HepG2 (cell line): ENCODE data around the gene APC2. TPM values are rescaled to one million over a fixed set of nuclear protein-coding genes. Genes with fewer than 3 reads are reported as not detected.

Experiments used
- ARHGAP35 ChIP-seq: sonication (generic); formaldehyde crosslinking; IDR thresholded peaks from 2 replicates; pipeline ENCODE4 v1.9.0; 2022; ENCODE audit warnings: mild to moderate bottlenecking, inconsistent platforms, moderate library complexity, missing genetic modification reagents, borderline replicate concordance
- ARNT2 ChIP-seq: sonication (generic); formaldehyde crosslinking; IDR thresholded peaks from 2 replicates; pipeline ENCODE4 v1.8.0; 2022; ENCODE audit warnings: mild to moderate bottlenecking, low read depth, missing genetic modification reagents, moderate library complexity
- BRD4 ChIP-seq: sonication (generic); formaldehyde crosslinking; IDR thresholded peaks from 2 replicates; pipeline ENCODE4 v1.4.0; 2020; ENCODE audit warnings: missing genetic modification reagents
- CBX2 ChIP-seq, 2 experiments: fragments of 200-600 bp in 1 of 2; sonication (generic); formaldehyde crosslinking in 1 of 2; IDR thresholded peaks; 2 replicates each; pipeline versions ENCODE4 v1.7.0 to v1.8.1; 2018 to 2022; ENCODE audit warnings: low read depth in 2 of 2, low read length in 1 of 2, mild to moderate bottlenecking in 1 of 2, missing genetic modification reagents in 1 of 2
- CHD4 ChIP-seq: fragments of 200-600 bp; sonication (generic); IDR thresholded peaks from 2 replicates; pipeline ENCODE4 v1.7.0; 2017; ENCODE audit warnings: mild to moderate bottlenecking, low read length, borderline replicate concordance
- DNMT1 ChIP-seq: sonication (generic); formaldehyde crosslinking; IDR thresholded peaks from 2 replicates; pipeline ENCODE4 v1.5.1; 2020; ENCODE audit warnings: mild to moderate bottlenecking, missing genetic modification reagents
- FOXO1 ChIP-seq: sonication (generic); formaldehyde crosslinking; IDR thresholded peaks from 2 replicates; pipeline ENCODE4 v1.4.0; 2020; ENCODE audit warnings: missing genetic modification reagents
- GABPB1 ChIP-seq: IDR thresholded peaks from 2 replicates; pipeline ENCODE4 v1.6.1; 2016; ENCODE audit warnings: mild to moderate bottlenecking, missing genetic modification reagents, moderate library complexity, missing compliant biosample characterization
- GPN1 ChIP-seq: sonication (generic); formaldehyde crosslinking; IDR thresholded peaks from 2 replicates; pipeline ENCODE4 v1.5.1; 2020; ENCODE audit warnings: missing genetic modification reagents, borderline replicate concordance
- POLR2AphosphoS2 ChIP-seq: IDR thresholded peaks from 2 replicates; pipeline ENCODE4 v1.6.1; 2011; ENCODE audit warnings: low read depth, low read length, improper control_type of control experiment
- SIN3B ChIP-seq: fragments of 150-350 bp; IDR thresholded peaks from 2 replicates; pipeline ENCODE4 v1.6.1; 2014; ENCODE audit warnings: low read length
- THRA ChIP-seq: sonication (generic); formaldehyde crosslinking; IDR thresholded peaks from 2 replicates; pipeline ENCODE4 v1.4.0; 2020; ENCODE audit warnings: missing genetic modification reagents, borderline replicate concordance
- WIZ ChIP-seq: sonication (generic); formaldehyde crosslinking; IDR thresholded peaks from 2 replicates; pipeline ENCODE4 v1.5.1; 2020; ENCODE audit warnings: mild to moderate bottlenecking, missing genetic modification reagents
- YY1 ChIP-seq: IDR thresholded peaks from 2 replicates; pipeline ENCODE4 v1.6.1; 2011; ENCODE audit warnings: low read length, low read depth, moderate library complexity, mild to moderate bottlenecking; ENCODE audit not compliant: insufficient read depth, insufficient replicate concordance
- ZBTB34 ChIP-seq: sonication (generic); formaldehyde crosslinking; IDR thresholded peaks from 2 replicates; pipeline ENCODE4 v1.8.0; 2022; ENCODE audit warnings: mild to moderate bottlenecking, missing genetic modification reagents
- ZFP37 ChIP-seq: sonication (generic); formaldehyde crosslinking; IDR thresholded peaks from 2 replicates; pipeline ENCODE4 v1.4.0; 2020; ENCODE audit warnings: missing genetic modification reagents, borderline replicate concordance
- ZNF160 ChIP-seq: sonication (generic); formaldehyde crosslinking; IDR thresholded peaks from 2 replicates; pipeline ENCODE4 v1.8.0; 2022; ENCODE audit warnings: mild to moderate bottlenecking, inconsistent platforms, missing genetic modification reagents
- ZNF20 ChIP-seq: sonication (generic); formaldehyde crosslinking; IDR thresholded peaks from 2 replicates; pipeline ENCODE4 v1.4.0; 2020; ENCODE audit warnings: mild to moderate bottlenecking, moderate library complexity, missing genetic modification reagents
- ZNF34 ChIP-seq: sonication (generic); formaldehyde crosslinking; IDR thresholded peaks from 2 replicates; pipeline ENCODE4 v1.4.0; 2020; ENCODE audit warnings: mild to moderate bottlenecking, missing genetic modification reagents, borderline replicate concordance
- ZNF614 ChIP-seq: IDR thresholded peaks from 2 replicates; pipeline ENCODE4 v1.6.1; 2018; ENCODE audit warnings: missing biosample characterization, missing genetic modification reagents, inconsistent platforms, borderline replicate concordance
- ZNF691 ChIP-seq: sonication (generic); formaldehyde crosslinking; IDR thresholded peaks from 2 replicates; pipeline ENCODE4 v1.4.0; 2020; ENCODE audit warnings: missing genetic modification reagents, low read depth, mild to moderate bottlenecking, borderline replicate concordance
- polyA plus RNA-seq, 8 experiments: library from polyadenylated mRNA; depleted of rRNA in 3 of 8; stranded (reverse) in 7 of 8; unstranded in 1 of 8; fragments of >200 nt; fragmentation: Illumina TruSeq in 4 of 8; extraction: Trizol in 4 of 8; gene quantifications; 2 replicates each; pipeline versions ENCODE4 v1.2.1 to v1.2.3, GENCODE V29; 2011 to 2016; ENCODE audit warnings: low read depth in 4 of 8, missing spikeins in 1 of 8, mixed read lengths in 1 of 8; ENCODE audit not compliant: insufficient read depth in 1 of 8
- total RNA-seq, 5 experiments: library from RNA; depleted of rRNA; stranded (reverse); fragments of >200 nt; fragmentation: Illumina TruSeq; extraction: Trizol; gene quantifications; 2 replicates each; pipeline ENCODE4 v1.2.3, GENCODE V29; 2016; ENCODE audit warnings: low read depth in 1 of 5
- TF ChIP-seq, protein P1 (sequence below): sonication (generic); formaldehyde crosslinking; IDR thresholded peaks from 2 replicates; pipeline ENCODE4 v1.4.0; 2020; ENCODE audit warnings: missing genetic modification reagents

The APC2 gene
- total and polyA plus RNA-seq, 2 of the 13 experiments (the other 11 are each of a cell fraction or from before 2014, with no cell fraction given) = 0.08 to 0.22 TPM

- peak; percentile 73 for TF ChIP-seq THRA (CRISPR knock-in tag)
- no peak for TF ChIP-seq ZNF614 (CRISPR knock-in tag)
- TF ChIP-seq CHD4 = no peak
- 0 out of 2 replicates have a peak, but pooled peaks have one; percentile 20 for TF ChIP-seq ARHGAP35 (CRISPR knock-in tag)
- 0 out of 2 replicates have a peak, but pooled peaks have one; percentile 45 for TF ChIP-seq FOXO1 (CRISPR knock-in tag)
- no peak for TF ChIP-seq ZNF160 (CRISPR knock-in tag)
- no peak for TF ChIP-seq ZFP37 (CRISPR knock-in tag)
- TF ChIP-seq SIN3B = no peak
- no peak for TF ChIP-seq BRD4
- no peak for TF ChIP-seq CBX2 (IDR thresholded peaks at IDR 0.05; ENCODE audit: low read depth, low read length)
- no peak for TF ChIP-seq CBX2 (CRISPR knock-in tag; IDR thresholded peaks at IDR 0.05; ENCODE audit: low read depth)
- no peak for TF ChIP-seq ZBTB34 (CRISPR knock-in tag)
- TF ChIP-seq ZNF34 (CRISPR knock-in tag) = no peak
- TF ChIP-seq ZNF691 (CRISPR knock-in tag) = no peak
- no peak for TF ChIP-seq ZNF20 (CRISPR knock-in tag)
- no peak for TF ChIP-seq WIZ (CRISPR knock-in tag)
- TF ChIP-seq, protein P1, sequence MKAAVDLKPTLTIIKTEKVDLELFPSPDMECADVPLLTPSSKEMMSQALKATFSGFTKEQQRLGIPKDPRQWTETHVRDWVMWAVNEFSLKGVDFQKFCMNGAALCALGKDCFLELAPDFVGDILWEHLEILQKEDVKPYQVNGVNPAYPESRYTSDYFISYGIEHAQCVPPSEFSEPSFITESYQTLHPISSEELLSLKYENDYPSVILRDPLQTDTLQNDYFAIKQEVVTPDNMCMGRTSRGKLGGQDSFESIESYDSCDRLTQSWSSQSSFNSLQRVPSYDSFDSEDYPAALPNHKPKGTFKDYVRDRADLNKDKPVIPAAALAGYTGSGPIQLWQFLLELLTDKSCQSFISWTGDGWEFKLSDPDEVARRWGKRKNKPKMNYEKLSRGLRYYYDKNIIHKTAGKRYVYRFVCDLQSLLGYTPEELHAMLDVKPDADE = no peak
- no peak for TF ChIP-seq DNMT1
- TF ChIP-seq GPN1 = no peak
- TF ChIP-seq GABPB1 (CRISPR knock-in tag) = peak; percentile 69; the same call in 1 of the 2 replicates
- no peak for TF ChIP-seq YY1
- TF ChIP-seq POLR2AphosphoS2 = no peak
- no peak for TF ChIP-seq ARNT2 (CRISPR knock-in tag)
Measured at GRCh38 chr19:1503089-1503924, 53.4 kb downstream of the APC2 start (continued).
